K562 (cell line): Measurements from ENCODE around the gene RASL11A. TPM values are rescaled to one million over a fixed set of nuclear protein-coding genes. Genes with fewer than 3 reads are reported as not detected.
A peak's percentile ranks its signal among the peaks of the same experiment; 100 is the strongest.

Source experiments
- ARHGAP35 ChIP-seq: fragments of 450-650 bp; IDR thresholded peaks from 2 replicates; pipeline ENCODE4 v1.6.1; 2018; ENCODE audit not compliant: partially characterized antibody
- ETV1 ChIP-seq: fragments of 450-650 bp; conservative IDR thresholded peaks from 2 replicates; pipeline ENCODE4 v1.6.1; 2016; ENCODE audit warnings: missing genetic modification characterization, control low read depth, low read depth, missing compliant biosample characterization
- FIP1L1 ChIP-seq: fragments of 200-400 bp; formaldehyde crosslinking; IDR thresholded peaks from 2 replicates; pipeline ENCODE4 v1.6.1; 2018; ENCODE audit warnings: mild to moderate bottlenecking, low read depth, low read length; ENCODE audit not compliant: poor library complexity, severe bottlenecking
- FOS ChIP-seq: IDR thresholded peaks from 3 replicates; pipeline ENCODE4 v1.6.1; 2011; ENCODE audit not compliant: insufficient read length; ENCODE audit errors: extremely low read depth
- GTF2B ChIP-seq: IDR thresholded peaks from 2 replicates; pipeline ENCODE4 v1.6.1; 2011; ENCODE audit not compliant: insufficient read length; ENCODE audit errors: extremely low read depth
- SMC3 ChIP-seq: conservative IDR thresholded peaks from 2 replicates; pipeline ENCODE4 v1.6.1; 2011; ENCODE audit warnings: low read depth, low read length, improper control_type of control experiment; ENCODE audit not compliant: insufficient read depth
- SUPT5H ChIP-seq: fragments of 450-650 bp; IDR thresholded peaks from 2 replicates; pipeline ENCODE4 v1.6.1; 2016
- ZBTB1 ChIP-seq: sonication (generic); formaldehyde crosslinking; IDR thresholded peaks from 2 replicates; pipeline ENCODE4 v1.8.1; 2023; ENCODE audit warnings: missing genetic modification reagents, low read depth, mild to moderate bottlenecking, borderline replicate concordance
- ZBTB11 ChIP-seq, 3 experiments: fragments of 200-800 bp in 1 of 3; fragments of 250-450 bp in 1 of 3; fragments of 450-650 bp in 1 of 3; sonication (Bioruptor Pico) in 1 of 3; sonication (Bioruptor generic) in 1 of 3; formaldehyde crosslinking in 1 of 3; IDR thresholded peaks; 2 replicates each; pipeline versions ENCODE4 v1.6.1 to v1.8.0; 2016 to 2022; ENCODE audit warnings: mild to moderate bottlenecking in 2 of 3, missing genetic modification characterization in 2 of 3, missing compliant biosample characterization in 1 of 3, moderate library complexity in 1 of 3
- ZNF12 ChIP-seq: sonication (generic); formaldehyde crosslinking; IDR thresholded peaks from 2 replicates; pipeline ENCODE4 v1.4.0; 2020; ENCODE audit warnings: mild to moderate bottlenecking, missing genetic modification reagents
- ZNF121 ChIP-seq: sonication (generic); formaldehyde crosslinking; conservative IDR thresholded peaks from 2 replicates; pipeline ENCODE4 v1.8.0; 2022; ENCODE audit warnings: missing genetic modification reagents
- ZNF277 ChIP-seq: fragments of 250-450 bp; sonication (Bioruptor Pico); IDR thresholded peaks from 2 replicates; pipeline ENCODE4 v1.8.0; 2022; ENCODE audit warnings: inconsistent platforms, mild to moderate bottlenecking, moderate library complexity, borderline replicate concordance
- ZNF518B ChIP-seq: fragments of 250-450 bp; sonication (Bioruptor Pico); IDR thresholded peaks from 2 replicates; pipeline ENCODE4 v1.5.0; 2021; ENCODE audit warnings: mild to moderate bottlenecking, moderate library complexity
- ZNF780A ChIP-seq: fragments of 250-450 bp; sonication (Bioruptor Pico); IDR thresholded peaks from 2 replicates; pipeline ENCODE4 v1.5.0; 2021; ENCODE audit warnings: mild to moderate bottlenecking
- polyA plus RNA-seq, 8 experiments: library from polyadenylated mRNA; depleted of rRNA in 4 of 8; stranded (reverse) in 5 of 8; unstranded in 3 of 8; fragments of >200 nt; fragmentation: Nextera tagmentation in 2 of 8; fragmentation: Illumina TruSeq in 1 of 8; extraction: Ambion mirVana in 2 of 8; extraction: Trizol in 1 of 8; gene quantifications; 2 replicates each; pipeline versions ENCODE4 v1.2.1 to v1.2.3, GENCODE V29; 2011 to 2014; ENCODE audit warnings: inconsistent platforms in 1 of 8, missing spikeins in 1 of 8
- total RNA-seq, 7 experiments: library from RNA; depleted of rRNA in 6 of 7; stranded (reverse); fragments of >200 nt in 6 of 7; fragmentation: Illumina TruSeq in 2 of 7; extraction: Trizol in 2 of 7; gene quantifications; 2 replicates each; pipeline versions ENCODE4 v1.2.1 to v1.2.3, GENCODE V29; 2011 to 2021; ENCODE audit warnings: low replicate concordance in 1 of 7

Gene RASL11A
- total and polyA plus RNA-seq, 9 of the 15 experiments (the other 6 are each of a cell fraction or from before 2014, with no cell fraction given), result 0.11 to 2.2 (median 1.5) TPM; not detected in 1

GRCh38 chr13:27251166-27252091 lies 19.2 kb upstream of the RASL11A start, which contains the start of gene RPL21 (continued):
- TF ChIP-seq ZNF780A (CRISPR knock-in tag), result no peak
- peak; percentile 92 for TF ChIP-seq ETV1 (tag)
- no peak for TF ChIP-seq ZNF12 (CRISPR knock-in tag)
- 0 out of 2 replicates have a peak, but pooled peaks have one; percentile 5 for TF ChIP-seq SMC3
- TF ChIP-seq FOS, result no peak
- TF ChIP-seq GTF2B, result no peak
- TF ChIP-seq ZNF121, result no peak
- no peak for TF ChIP-seq ZBTB1
- no peak for TF ChIP-seq ZNF518B (CRISPR knock-in tag)
- no peak for TF ChIP-seq ZNF277 (CRISPR knock-in tag)
- peak; percentile 63 for TF ChIP-seq FIP1L1
- 0 out of 6 replicates have a peak, but pooled peaks of 1 of the 3 experiments have one; percentile 34 for TF ChIP-seq ZBTB11 (CRISPR knock-in tag; IDR thresholded peaks at IDR 0.05)
- TF ChIP-seq ARHGAP35, result no peak
- TF ChIP-seq SUPT5H, result peak; percentile 85
